Caco-2 (cell line): ENCODE results near the gene NBEAL1. TPM values are rescaled to one million over a fixed set of nuclear protein-coding genes. Genes with fewer than 3 reads are reported as not detected.
A peak's percentile ranks its signal among the peaks of the same experiment; 100 is the strongest.
"Not testable (repeated sequence)": the region's sequence is repeated elsewhere in the genome, so short reads cannot be mapped to it uniquely, and the experiment has no call there.

Experiments
- BruUV-seq: library from RNA; stranded (reverse); fragments of 400-500 nt; replicated peaks from 2 replicates; lab custom pipeline; 2021; lab: Mats Ljungman, UMichigan
- CTCF ChIA-PET: fragments of 300-600 bp; sonication (Branson Sonifier 250); formaldehyde crosslinking; loops from one replicate; lab custom pipeline; 2022; ENCODE audit warnings: antibody characterized with exemption; lab: Charles Lee
- POLR2A ChIA-PET: fragments of 300-600 bp; sonication (Branson Sonifier 250); formaldehyde crosslinking; loops from one replicate; lab custom pipeline; 2022; ENCODE audit warnings: antibody characterized with exemption; lab: Charles Lee
- DNase-seq, 2 experiments: peaks; one replicate each; pipeline versions ENCODE4 v3.0.0 to v3.0.0-alpha.2; 2020 to 2022
- H3K27me3 ChIP-seq: replicated peaks from 2 replicates; pipeline ENCODE4 v1.6.0; 2011; ENCODE audit warnings: low read length; ENCODE audit not compliant: control insufficient read depth, insufficient read depth
- H3K36me3 ChIP-seq: 2 replicates; pipeline ENCODE4 v1.5.1; 2011; ENCODE audit warnings: low read length; ENCODE audit not compliant: control insufficient read depth, insufficient read depth
- H3K4me1 ChIP-seq: fragments of 250-450 bp; sonication (Bioruptor Pico); 2 replicates; pipeline ENCODE4 v1.5.1; 2020; ENCODE audit warnings: mild to moderate bottlenecking
- H3K4me3 ChIP-seq: 2 replicates; pipeline ENCODE4 v1.5.1; 2011; ENCODE audit warnings: low read depth, mild to moderate bottlenecking, control low read depth, low read length
- H3K9me3 ChIP-seq: fragments of 250-450 bp; sonication (Bioruptor Pico); 2 replicates; pipeline ENCODE4 v1.5.1; 2020; ENCODE audit warnings: mild to moderate bottlenecking, moderate library complexity
- H3K27ac Mint-ChIP-seq: one replicate; pipeline ENCODE4 v1.8.0; 2022; ENCODE audit warnings: mixed read lengths; ENCODE audit not compliant: unreplicated experiment
- H3K27me3 Mint-ChIP-seq: one replicate; pipeline ENCODE4 v1.8.0; 2022; ENCODE audit warnings: mixed read lengths; ENCODE audit not compliant: insufficient read depth, unreplicated experiment
- H3K36me3 Mint-ChIP-seq: one replicate; pipeline ENCODE4 v1.8.0; 2022; ENCODE audit warnings: mild to moderate bottlenecking, mixed read lengths; ENCODE audit not compliant: insufficient read depth, unreplicated experiment
- H3K4me1 Mint-ChIP-seq: one replicate; pipeline ENCODE4 v1.8.0; 2022; ENCODE audit warnings: low read depth, mixed read lengths; ENCODE audit not compliant: unreplicated experiment
- H3K4me3 Mint-ChIP-seq: one replicate; pipeline ENCODE4 v1.8.0; 2022; ENCODE audit warnings: mild to moderate bottlenecking, moderate library complexity, mixed read lengths; ENCODE audit not compliant: unreplicated experiment
- H3K9me3 Mint-ChIP-seq: one replicate; pipeline ENCODE4 v1.8.0; 2022; ENCODE audit warnings: mixed read lengths; ENCODE audit not compliant: unreplicated experiment
- CTCF ChIP-seq, 2 experiments: fragments of 200-600 bp in 1 of 2; IDR thresholded peaks; 1 replicate in 1 of 2; 2 replicates in 1 of 2; pipeline versions ENCODE4 v1.5.1 to v1.8.0; 2011 to 2022; ENCODE audit warnings: antibody characterized with exemption in 1 of 2, control low read depth in 1 of 2, inconsistent platforms in 1 of 2, low read depth in 1 of 2, low read length in 1 of 2, mild to moderate bottlenecking in 1 of 2, moderate library complexity in 1 of 2; ENCODE audit not compliant: insufficient read depth in 1 of 2, severe bottlenecking in 1 of 2, unreplicated experiment in 1 of 2
- intact Hi-C: fragments of 100-400 bp; cut with micrococcal nuclease; formaldehyde crosslinking; loops from one replicate; pipeline ENCODE4 v1.10.0; 2022; ENCODE audit not compliant: unreplicated experiment
- total RNA-seq: library from RNA; stranded (reverse); gene quantifications from 2 replicates; pipeline ENCODE4 v1.2.3, GENCODE V29; 2022

Gene NBEAL1
- total RNA-seq, 1 experiment from 2014 or later, result 44.1 TPM

GRCh38 chr2:203201426-203201825 is 186.8 kb downstream of the NBEAL1 start:
- intact Hi-C loops, result no loop called here
- ChIA-PET POLR2A (no interaction called here), CTCF (no interaction called here)
- Histone ChIP-seq H3K4me1 (no peaks in the 10 kb centered on the region), H3K36me3 (peaks cover 2% of the 10 kb centered on the region), H3K9me3 (no peaks in the 10 kb centered on the region), H3K27me3 (no peaks in the 10 kb centered on the region), H3K4me3 (no peak overlapping the region)
- DNase-seq, result no peak
- no TSS peak for BruUV-seq
- H3K4me1 Mint-ChIP-seq, result no peaks in the 10 kb centered on the region
- H3K4me3 Mint-ChIP-seq, result no peak overlapping the region
- no peak for TF ChIP-seq CTCF (IDR thresholded peaks at IDR 0.05; ENCODE audit: insufficient read depth in 1 of 2, low read depth in 1 of 2, low read length in 1 of 2, severe bottlenecking in 1 of 2, unreplicated experiment in 1 of 2)
- peaks cover 38% of the 10 kb centered on the region for H3K36me3 Mint-ChIP-seq
- no peaks in the 10 kb centered on the region for H3K9me3 Mint-ChIP-seq
- no peak overlapping the region for H3K27ac Mint-ChIP-seq
- no peaks in the 10 kb centered on the region for H3K27me3 Mint-ChIP-seq

GRCh38 chr2:203209538-203209937 is 194.9 kb downstream of the NBEAL1 start:
- CTCF ChIA-PET, result no interaction called here
- H3K4me1 Mint-ChIP-seq, result no peaks in the 10 kb centered on the region

GRCh38 chr2:203225423-203226039 is 210.9 kb downstream of the NBEAL1 start:
- no peaks in the 10 kb centered on the region for H3K9me3 ChIP-seq
- H3K27me3 Mint-ChIP-seq, result no peaks in the 10 kb centered on the region
- no peak overlapping the region for H3K4me3 ChIP-seq
- POLR2A ChIA-PET, result no interaction called here
- no peaks in the 10 kb centered on the region for H3K4me1 Mint-ChIP-seq
- no peak overlapping the region for H3K4me3 Mint-ChIP-seq
- H3K27ac Mint-ChIP-seq, result no peak overlapping the region
- H3K9me3 Mint-ChIP-seq, result no peaks in the 10 kb centered on the region
- TF ChIP-seq CTCF (IDR thresholded peaks at IDR 0.05; ENCODE audit: insufficient read depth in 1 of 2, low read depth in 1 of 2, low read length in 1 of 2, severe bottlenecking in 1 of 2, unreplicated experiment in 1 of 2), result peak; percentile 76 to 78
- intact Hi-C loops, result loop anchor here (1.0 to 5.0 kb wide), 4 partner anchors 13 to 682 kb away; no protein-coding TSS in a partner anchor
- no TSS peak for BruUV-seq
- H3K36me3 ChIP-seq, result no peaks in the 10 kb centered on the region
- DNase-seq, result peak; percentile 43 to 51
- H3K27me3 ChIP-seq, result no peaks in the 10 kb centered on the region
- CTCF ChIA-PET, result interaction anchor here (1.3 kb wide), 2 partner anchors 13 to 590 kb away, joined by 4 to 6 read pairs; partner anchors contain the start of gene CYP20A1
- no peaks in the 10 kb centered on the region for H3K36me3 Mint-ChIP-seq
- H3K4me1 ChIP-seq, result no peaks in the 10 kb centered on the region

More at GRCh38 chr2:203209538-203209937, 194.9 kb downstream of the NBEAL1 start:
- Mint-ChIP-seq H3K27ac (no peak overlapping the region), H3K36me3 (peaks cover 21% of the 10 kb centered on the region), H3K9me3 (no peaks in the 10 kb centered on the region), H3K4me3 (no peak overlapping the region), H3K27me3 (no peaks in the 10 kb centered on the region)
- POLR2A ChIA-PET, result no interaction called here
- H3K36me3 ChIP-seq, result no peaks in the 10 kb centered on the region; the same call in 1 of the 2 replicates
- H3K9me3 ChIP-seq, result no peaks in the 10 kb centered on the region
- H3K4me1 ChIP-seq, result no peaks in the 10 kb centered on the region
- no peak for TF ChIP-seq CTCF (IDR thresholded peaks at IDR 0.05; ENCODE audit: insufficient read depth in 1 of 2, low read depth in 1 of 2, low read length in 1 of 2, severe bottlenecking in 1 of 2, unreplicated experiment in 1 of 2)
- no peaks in the 10 kb centered on the region for H3K27me3 ChIP-seq
- intact Hi-C loops, result no loop called here
- no peak for DNase-seq
- no peak overlapping the region for H3K4me3 ChIP-seq
- BruUV-seq, result no TSS peak

- BruUV-seq, H3K27ac Mint-ChIP-seq, H3K27me3 ChIP-seq, H3K9me3 Mint-ChIP-seq, DNase-seq, POLR2A ChIA-PET, H3K4me1 ChIP-seq, H3K27me3 Mint-ChIP-seq, H3K4me1 Mint-ChIP-seq, H3K4me3 Mint-ChIP-seq, H3K9me3 ChIP-seq, H3K4me3 ChIP-seq, CTCF ChIA-PET, H3K36me3 Mint-ChIP-seq, H3K36me3 ChIP-seq: not testable (repeated sequence)
- intact Hi-C loops, result loop anchor here (5.0 kb wide), 1 partner anchor 678 kb away; no protein-coding TSS in a partner anchor
These were observed 215.0 kb downstream of the NBEAL1 start for GRCh38 chr2:203229674-203230073.
